ENCODE measurements around the gene SEMA4C.
A peak's percentile ranks its signal among the peaks of the same experiment; 100 is the strongest.

SEMA4C gene

GRCh38 chr2:96868555-96869280 lies 1.2 kb downstream of the SEMA4C start:
- TF ChIP-seq, protein P1, sequence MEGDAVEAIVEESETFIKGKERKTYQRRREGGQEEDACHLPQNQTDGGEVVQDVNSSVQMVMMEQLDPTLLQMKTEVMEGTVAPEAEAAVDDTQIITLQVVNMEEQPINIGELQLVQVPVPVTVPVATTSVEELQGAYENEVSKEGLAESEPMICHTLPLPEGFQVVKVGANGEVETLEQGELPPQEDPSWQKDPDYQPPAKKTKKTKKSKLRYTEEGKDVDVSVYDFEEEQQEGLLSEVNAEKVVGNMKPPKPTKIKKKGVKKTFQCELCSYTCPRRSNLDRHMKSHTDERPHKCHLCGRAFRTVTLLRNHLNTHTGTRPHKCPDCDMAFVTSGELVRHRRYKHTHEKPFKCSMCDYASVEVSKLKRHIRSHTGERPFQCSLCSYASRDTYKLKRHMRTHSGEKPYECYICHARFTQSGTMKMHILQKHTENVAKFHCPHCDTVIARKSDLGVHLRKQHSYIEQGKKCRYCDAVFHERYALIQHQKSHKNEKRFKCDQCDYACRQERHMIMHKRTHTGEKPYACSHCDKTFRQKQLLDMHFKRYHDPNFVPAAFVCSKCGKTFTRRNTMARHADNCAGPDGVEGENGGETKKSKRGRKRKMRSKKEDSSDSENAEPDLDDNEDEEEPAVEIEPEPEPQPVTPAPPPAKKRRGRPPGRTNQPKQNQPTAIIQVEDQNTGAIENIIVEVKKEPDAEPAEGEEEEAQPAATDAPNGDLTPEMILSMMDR (IDR thresholded peaks at IDR 0.05) = peak; percentile 38
- peak overlapping the region; percentile 100 for H3K4me3 ChIP-seq
- H3K27ac ChIP-seq = peak overlapping the region; percentile 96 to 100
- peak; percentile 93 for DNase-seq (ENCODE audit: low spot score)

GRCh38 chr2:96867756-96868554 lies 1.9 kb downstream of the SEMA4C start:
- H3K27ac ChIP-seq = peak overlapping the region; percentile 96 to 100
- DNase-seq (ENCODE audit: low spot score) = no peak
- peak overlapping the region; percentile 100 for H3K4me3 ChIP-seq
- TF ChIP-seq, protein P1 (IDR thresholded peaks at IDR 0.05) = no peak

- DNase-seq (ENCODE audit: low spot score) = no peak
- peak overlapping the region; percentile 100 for H3K4me3 ChIP-seq
- TF ChIP-seq, protein P1 (IDR thresholded peaks at IDR 0.05) = no peak
- peak overlapping the region; percentile 96 to 100 for H3K27ac ChIP-seq
Measured at GRCh38 chr2:96866986-96867755, 2.7 kb downstream of the SEMA4C start.

DNA sequence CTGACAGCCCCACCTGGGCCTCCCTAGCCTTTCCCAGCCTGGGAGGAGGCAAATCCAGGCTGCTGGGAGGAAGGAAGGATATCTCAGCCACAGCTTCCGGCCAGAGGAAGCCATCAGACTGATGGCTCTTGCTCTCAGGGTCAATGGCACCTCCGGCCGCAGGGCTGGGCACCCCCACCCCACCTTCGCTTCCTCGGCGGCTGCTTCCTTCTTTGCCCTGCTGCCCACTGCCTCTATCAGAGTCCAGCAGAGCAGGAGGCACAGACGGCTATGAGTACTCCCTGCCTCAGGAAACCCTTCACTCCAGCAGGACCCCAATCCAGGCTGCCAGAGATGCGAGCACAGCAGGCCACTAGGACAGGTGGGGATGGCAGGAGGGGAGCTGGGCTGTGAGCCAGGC lies 3.3 kb downstream of the SEMA4C start:
- H3K27ac ChIP-seq = peak overlapping the region; percentile 96 to 100
- no peak for DNase-seq (ENCODE audit: low spot score)
- TF ChIP-seq, protein P1 (IDR thresholded peaks at IDR 0.05) = no peak
- H3K4me3 ChIP-seq = peak overlapping the region; percentile 100

DNA sequence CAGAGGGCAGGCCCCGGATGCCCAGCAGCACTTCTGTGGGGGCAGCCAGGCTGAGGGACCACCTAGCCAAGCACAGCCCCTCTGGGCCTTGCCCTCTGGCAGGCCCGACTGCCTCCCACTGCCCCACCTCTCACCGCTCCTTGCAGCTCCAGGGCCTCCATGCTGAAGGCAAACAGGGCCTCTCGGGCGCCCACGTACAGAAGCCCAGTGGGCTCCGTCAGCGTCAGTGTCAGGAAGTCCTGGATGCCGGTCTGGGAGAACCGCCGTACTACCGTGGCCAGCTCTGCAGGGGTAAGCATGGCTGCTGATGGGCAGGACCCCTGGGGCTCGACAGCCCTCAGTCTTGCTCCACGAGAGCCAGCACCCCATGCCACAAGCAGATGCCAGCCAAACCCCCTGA lies 3.7 kb downstream of the SEMA4C start:
- H3K27ac ChIP-seq = peak overlapping the region; percentile 96 to 100

GRCh38 chr2:96865654-96866053 lies 4.2 kb downstream of the SEMA4C start:
- TF ChIP-seq, protein P1 (IDR thresholded peaks at IDR 0.05) = no peak
- Histone ChIP-seq H3K4me3 (peak overlapping the region; percentile 100), H3K27ac (peak overlapping the region in 1 of 2 donors; percentile 100)
- DNase-seq (ENCODE audit: low spot score) = no peak

More for the DNA sequence above, 3.7 kb downstream of the SEMA4C start:
- DNase-seq (ENCODE audit: low spot score) = no peak
- TF ChIP-seq, protein P1 (IDR thresholded peaks at IDR 0.05) = no peak
- H3K4me3 ChIP-seq = peak overlapping the region; percentile 100

Data from coronary artery (tissue), 2 donors.